DND-41 (cell line): Measurements from ENCODE around the gene KRT9.

Experiments used
- ATAC-seq: fragments of 200-7000 bp; cut with Tn5 transposase; 3 replicates; pipeline ENCODE4 v1.9.1; 2021; ENCODE audit warnings: low read depth; ENCODE audit not compliant: insufficient read depth
- DNase-seq: peaks from one replicate; pipeline ENCODE4 v3.0.0-alpha.2; 2020
- H2AFZ ChIP-seq: 2 replicates; pipeline ENCODE4 v1.6.0; 2012; ENCODE audit warnings: low read depth, low read length
- H3K27ac ChIP-seq: 2 replicates; pipeline ENCODE4 v1.5.1; 2012; ENCODE audit warnings: low read length, inconsistent platforms
- H3K27me3 ChIP-seq: fragments of 200-600 bp; sonication (generic); 2 replicates; pipeline ENCODE4 v1.6.0; 2012; ENCODE audit warnings: low read length, mild to moderate bottlenecking, inconsistent platforms; ENCODE audit not compliant: insufficient read depth, poor library complexity
- H3K36me3 ChIP-seq: 2 replicates; pipeline ENCODE4 v1.5.1; 2012; ENCODE audit warnings: low read length, inconsistent platforms; ENCODE audit not compliant: insufficient read depth
- H3K4me1 ChIP-seq: 2 replicates; pipeline ENCODE4 v1.5.1; 2012; ENCODE audit warnings: mild to moderate bottlenecking, low read length; ENCODE audit not compliant: insufficient read depth
- H3K4me2 ChIP-seq: 2 replicates; pipeline ENCODE4 v1.6.0; 2012; ENCODE audit warnings: mild to moderate bottlenecking, moderate library complexity, low read length, inconsistent platforms; ENCODE audit not compliant: insufficient read depth
- H3K4me3 ChIP-seq, 2 experiments: fragments of 200-600 bp in 1 of 2; shearing (Covaris generic) in 1 of 2; 2 replicates each; pipeline ENCODE4 v1.5.1; 2012 to 2016; ENCODE audit warnings: inconsistent platforms in 2 of 2, low read length in 2 of 2, mild to moderate bottlenecking in 2 of 2, low read depth in 1 of 2, moderate library complexity in 1 of 2
- H3K79me2 ChIP-seq: 2 replicates; pipeline ENCODE4 v1.6.0; 2012; ENCODE audit warnings: low read length, inconsistent platforms; ENCODE audit not compliant: insufficient read depth
- H3K9ac ChIP-seq: 2 replicates; pipeline ENCODE4 v1.6.0; 2012; ENCODE audit warnings: low read depth, mild to moderate bottlenecking, inconsistent platforms, low read length, moderate library complexity
- H3K9me3 ChIP-seq: 2 replicates; pipeline ENCODE4 v1.5.1; 2012; ENCODE audit warnings: low read length, moderate library complexity, mild to moderate bottlenecking, inconsistent platforms; ENCODE audit not compliant: insufficient read depth, severe bottlenecking
- H4K20me1 ChIP-seq: 2 replicates; pipeline ENCODE4 v1.6.0; 2012; ENCODE audit warnings: low read length; ENCODE audit not compliant: insufficient read depth
- CTCF ChIP-seq: IDR thresholded peaks from 2 replicates; pipeline ENCODE4 v1.5.1; 2012; ENCODE audit warnings: borderline replicate concordance, low read length, moderate library complexity, mild to moderate bottlenecking; ENCODE audit not compliant: poor library complexity, severe bottlenecking; ENCODE audit errors: extremely low read depth
- EZH2 ChIP-seq: IDR thresholded peaks from 3 replicates; pipeline ENCODE4 v1.6.1; 2012; ENCODE audit warnings: borderline replicate concordance, low read depth, mild to moderate bottlenecking, moderate library complexity, low read length, inconsistent platforms; ENCODE audit not compliant: severe bottlenecking

Gene KRT9

DNA sequence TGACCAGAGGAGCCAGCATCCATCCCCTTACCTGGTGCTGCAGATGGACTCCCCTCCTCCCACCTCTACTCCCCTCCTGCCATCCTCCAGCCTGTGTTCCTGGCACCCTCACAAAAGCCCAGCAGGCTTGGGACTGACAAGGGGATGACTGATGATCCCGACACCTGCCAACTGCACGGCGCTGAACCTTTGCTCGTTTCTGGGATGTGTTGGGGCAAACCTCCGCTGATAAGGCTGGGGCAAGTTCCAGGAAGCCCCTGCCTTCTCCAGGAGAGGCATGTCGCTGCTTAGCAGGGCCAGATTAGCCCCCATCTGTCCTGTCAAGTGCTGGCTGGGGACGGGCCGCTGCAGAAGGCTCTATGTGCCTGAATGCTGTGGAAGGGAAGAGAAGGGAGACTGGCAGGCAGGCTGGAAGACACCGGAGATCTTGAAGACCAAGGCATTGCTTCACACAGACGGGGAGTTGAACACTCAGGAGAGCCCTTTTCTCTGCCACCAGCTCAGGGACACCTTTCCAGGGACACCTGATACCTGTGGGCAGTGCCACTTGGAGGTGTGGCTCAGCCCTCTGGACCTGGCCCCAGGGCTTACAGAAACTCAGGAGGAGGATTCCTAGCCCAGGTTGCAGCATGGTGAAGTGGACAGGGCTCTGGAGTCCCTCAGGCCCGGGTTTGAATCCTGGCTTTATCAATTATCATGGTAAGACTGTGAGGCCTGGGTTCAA lies 52.2 kb downstream of the KRT9 start:
- Histone ChIP-seq H3K27me3 (peaks cover 12% of the 10 kb centered on the region), H3K4me1 (no peaks in the 10 kb centered on the region), H3K27ac (no peak overlapping the region), H2AFZ (no peak overlapping the region), H3K4me2 (no peak overlapping the region), H3K4me3 (no peak overlapping the region), H3K9me3 (no peaks in the 10 kb centered on the region), H4K20me1 (peaks cover 2% of the 10 kb centered on the region), H3K9ac (no peak overlapping the region), H3K36me3 (no peaks in the 10 kb centered on the region), H3K79me2 (no peaks in the 10 kb centered on the region)
- TF ChIP-seq EZH2 (no peak), CTCF (no peak)
- ATAC-seq, result no peak
- no peak for DNase-seq

GRCh38 chr17:41518789-41519449 lies 52.9 kb downstream of the KRT9 start, which contains the start of gene KRT15:
KRT15 (minus strand) TSS chr17:41518890; CDS start chr17:41518827, 63 bp downstream.
- Histone ChIP-seq H3K9me3 (no peaks in the 10 kb centered on the region), H3K79me2 (no peaks in the 10 kb centered on the region), H4K20me1 (peaks cover 2% of the 10 kb centered on the region), H3K9ac (no peak within 1 kb of the TSS), H3K27me3 (peaks cover 12% of the 10 kb centered on the region), H3K27ac (no peak within 1 kb of the TSS), H3K4me3 (no peak within 1 kb of the TSS), H3K4me2 (no peak within 1 kb of the TSS), H2AFZ (no peak within 1 kb of the TSS), H3K4me1 (no peaks in the 10 kb centered on the region), H3K36me3 (no peaks in the 10 kb centered on the region)
- ATAC-seq (no peak), DNase-seq (no peak)
- no peak for TF ChIP-seq EZH2
- no peak for TF ChIP-seq CTCF

- Histone ChIP-seq H3K9ac (no peak overlapping the region), H3K36me3 (no peaks in the 10 kb centered on the region), H3K4me2 (no peak overlapping the region), H3K9me3 (no peaks in the 10 kb centered on the region), H3K79me2 (no peaks in the 10 kb centered on the region), H3K27ac (no peak overlapping the region), H4K20me1 (peaks cover 2% of the 10 kb centered on the region), H3K27me3 (peaks cover 12% of the 10 kb centered on the region), H3K4me1 (no peaks in the 10 kb centered on the region), H3K4me3 (no peak overlapping the region), H2AFZ (no peak overlapping the region)
- no peak for TF ChIP-seq CTCF
- TF ChIP-seq EZH2, result no peak
- ATAC-seq (no peak), DNase-seq (no peak)
Measured at GRCh38 chr17:41518031-41518430, 53.8 kb downstream of the KRT9 start.
